Measurements from ENCODE around the gene TTLL6.
"Not testable (repeated sequence)": the region's sequence is repeated elsewhere in the genome, so short reads cannot be mapped to it uniquely, and the experiment has no call there.

Gene TTLL6

DNA sequence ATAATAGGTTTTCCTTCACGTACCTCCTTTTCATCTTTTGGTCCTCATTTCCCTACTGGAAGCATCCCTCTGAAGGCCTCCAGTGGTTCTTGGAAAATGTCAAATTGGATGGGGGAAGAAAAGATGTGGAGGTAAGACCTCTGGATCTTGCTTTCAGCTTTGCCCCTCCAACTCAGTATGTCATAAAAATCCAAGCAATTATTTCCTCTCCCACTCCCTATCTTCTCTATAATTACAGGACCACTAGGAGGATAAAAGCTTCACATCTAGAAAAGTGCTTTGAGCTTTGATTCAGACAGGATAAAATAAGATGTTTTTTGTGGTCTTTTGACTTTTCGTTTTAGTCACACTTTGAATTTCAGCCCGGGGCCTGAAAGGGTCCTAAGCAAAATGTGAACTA is 1.7 kb downstream of the TTLL6 start:
- DNase-seq (ENCODE audit: low read depth) = no peak

DNA sequence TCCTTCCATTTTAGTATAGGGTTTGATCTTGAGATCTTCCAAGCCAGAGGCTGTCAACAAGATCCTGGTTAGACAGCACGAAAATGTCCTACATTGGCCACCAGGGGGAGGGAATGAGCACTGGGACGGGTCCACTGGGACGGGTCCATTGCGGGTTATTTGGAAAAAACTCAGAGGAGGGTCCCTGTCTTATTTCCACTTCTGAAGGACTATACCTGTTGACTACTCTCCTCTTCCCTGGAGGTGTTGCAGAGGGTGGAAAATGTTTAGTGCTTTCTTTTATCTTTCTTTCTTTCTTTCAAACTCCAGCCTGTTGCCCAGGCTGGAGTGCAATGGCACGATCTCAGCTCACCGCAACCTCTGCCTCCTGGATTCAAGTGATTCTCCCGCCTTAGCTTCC is 2.5 kb downstream of the TTLL6 start:
- DNase-seq (ENCODE audit: low read depth) = peak; percentile 21

DNA sequence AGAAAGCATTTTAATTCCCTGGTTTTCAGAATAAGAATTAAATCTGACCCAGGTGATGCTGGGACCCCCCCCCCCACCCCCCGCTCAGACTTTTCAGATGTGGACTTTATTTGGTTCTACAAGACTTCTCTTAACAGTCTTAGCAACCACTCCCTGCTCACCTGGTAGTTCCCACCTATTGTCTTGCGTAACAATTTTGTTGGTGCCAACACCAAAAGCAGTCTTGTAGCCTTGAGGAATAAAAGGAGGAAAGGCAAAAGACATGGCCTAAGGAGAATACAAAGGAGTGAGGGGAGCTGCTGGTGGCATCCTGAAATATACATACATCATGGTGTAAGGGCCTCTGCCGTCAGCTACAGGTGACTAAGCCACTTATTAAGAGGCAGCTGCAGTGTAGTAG is 5.0 kb downstream of the TTLL6 start:
- DNase-seq (ENCODE audit: low read depth) = no peak

DNA sequence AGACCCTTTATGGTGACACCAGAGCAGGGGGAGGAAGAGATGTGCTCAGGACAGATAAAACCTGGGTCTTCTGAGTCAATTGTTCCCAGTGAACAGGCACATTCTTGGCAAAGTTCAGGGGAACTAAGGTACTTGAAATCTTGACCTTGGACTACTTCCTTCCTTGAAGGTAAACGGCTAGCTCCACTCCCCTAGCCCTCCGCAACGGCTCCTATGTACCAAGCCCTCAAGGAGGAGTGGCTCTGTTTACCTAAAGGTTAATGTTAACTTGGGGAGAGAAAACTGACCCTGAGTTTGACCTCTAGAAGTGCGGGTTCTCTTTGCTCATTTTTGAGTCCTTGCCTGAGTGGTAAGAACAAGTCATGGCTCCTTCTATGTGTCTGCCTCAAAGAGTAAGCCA is 7.8 kb downstream of the TTLL6 start:
- no peak for DNase-seq (ENCODE audit: low read depth)

DNA sequence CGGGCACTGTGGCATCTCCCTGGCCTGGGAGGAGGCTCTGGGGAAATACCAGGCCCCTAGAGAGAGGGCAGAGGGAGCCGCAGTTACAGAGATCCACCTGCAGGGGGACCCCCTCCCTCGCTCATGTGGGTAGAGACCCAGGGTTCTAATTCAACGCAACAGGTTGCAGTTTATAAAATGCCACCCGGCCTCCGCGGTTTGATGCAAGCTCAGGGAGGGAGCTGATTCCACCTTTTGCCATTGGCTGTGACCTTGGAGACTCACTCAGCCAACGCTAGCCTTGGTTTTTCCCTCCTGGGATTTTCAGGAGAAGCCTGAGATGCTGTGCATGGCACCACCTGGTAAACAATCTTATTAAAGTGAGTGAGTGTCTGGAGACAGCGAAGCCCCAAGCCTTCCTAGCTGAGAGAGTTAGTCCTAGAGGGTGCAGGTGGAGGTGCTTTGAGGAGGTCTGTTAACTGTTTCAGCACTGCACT is 12.1 kb downstream of the TTLL6 start:
- peak; percentile 10 for DNase-seq (ENCODE audit: low read depth)

DNA sequence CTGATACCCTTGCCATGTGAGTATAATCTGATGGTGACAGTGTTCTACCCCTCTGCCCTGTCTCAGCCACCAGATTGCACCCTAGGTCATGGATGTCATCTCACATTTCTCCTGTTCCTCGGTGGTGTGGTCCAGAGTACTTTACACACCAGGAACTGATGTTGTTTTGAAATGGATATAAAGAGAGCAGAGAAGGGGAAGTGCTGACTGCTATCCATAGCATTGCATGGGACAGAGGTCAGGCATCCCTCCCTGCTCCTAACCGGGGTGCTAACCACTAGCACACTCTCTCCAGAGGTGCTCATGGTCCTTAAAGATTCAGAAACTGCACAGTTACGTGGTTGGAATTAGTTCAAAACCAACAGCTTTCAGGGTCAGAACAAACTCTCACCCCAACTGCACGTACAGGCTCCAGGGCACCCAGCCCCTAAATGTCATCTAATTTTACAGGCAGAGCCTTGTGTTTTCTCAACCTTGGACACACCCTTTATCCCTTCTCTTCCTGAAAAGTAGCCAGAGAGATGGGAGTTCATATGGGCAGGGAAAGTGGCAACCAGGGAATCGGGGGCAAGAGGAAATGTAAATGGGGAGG is 16.3 kb downstream of the TTLL6 start:
- DNase-seq (ENCODE audit: low read depth) = no peak

DNA sequence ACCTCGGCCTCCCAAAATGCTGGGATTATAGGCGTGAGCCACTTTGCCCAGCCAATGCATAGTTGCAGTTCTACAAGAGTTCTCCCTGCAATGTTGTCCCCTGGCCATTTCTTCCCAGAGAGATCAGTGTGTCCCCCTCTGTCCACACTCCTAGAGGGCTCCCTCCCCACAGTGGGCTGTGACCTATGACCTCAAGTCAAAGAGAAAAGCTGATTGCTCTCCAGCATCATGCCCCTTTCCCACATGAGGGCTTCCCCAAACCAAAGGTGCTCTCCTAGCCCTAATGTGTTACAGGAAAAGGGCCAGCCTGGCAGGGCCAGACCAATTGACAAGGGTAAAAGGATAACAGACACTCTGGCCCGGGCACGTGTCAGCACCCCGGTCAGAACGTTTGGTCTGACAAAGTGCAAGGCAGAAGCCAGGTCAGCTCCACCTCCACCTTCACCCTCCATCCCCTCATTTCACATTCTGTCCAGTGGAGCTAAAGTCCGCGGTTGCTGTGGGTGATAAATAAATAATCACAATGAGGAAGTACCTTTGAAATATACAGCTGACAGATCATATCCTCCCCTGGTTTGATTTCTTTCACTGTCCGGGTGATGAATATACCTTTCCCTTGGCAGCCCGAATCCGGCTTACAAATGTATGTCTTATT is 17.8 kb downstream of the TTLL6 start:
- DNase-seq (ENCODE audit: low read depth) = no peak

DNA sequence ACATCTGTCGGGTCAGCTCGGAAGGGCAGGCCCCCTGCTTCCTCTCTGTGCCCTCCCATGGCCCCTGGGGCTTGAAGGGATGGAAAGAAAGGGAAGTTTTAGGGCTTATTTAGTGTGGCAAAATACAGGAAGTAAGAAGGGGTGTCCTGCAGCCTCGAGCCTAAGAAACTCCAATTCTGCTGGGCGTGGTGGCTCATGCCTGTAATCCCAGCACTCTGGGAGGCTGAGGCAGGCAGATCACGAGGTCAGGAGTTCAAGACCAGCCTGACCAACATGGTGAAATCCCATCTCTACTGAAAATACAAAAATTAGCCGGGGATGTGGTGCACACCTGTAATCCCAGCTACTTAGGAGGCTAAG is 20.9 kb downstream of the TTLL6 start:
- not testable (repeated sequence) for DNase-seq (ENCODE audit: low read depth)

DNA sequence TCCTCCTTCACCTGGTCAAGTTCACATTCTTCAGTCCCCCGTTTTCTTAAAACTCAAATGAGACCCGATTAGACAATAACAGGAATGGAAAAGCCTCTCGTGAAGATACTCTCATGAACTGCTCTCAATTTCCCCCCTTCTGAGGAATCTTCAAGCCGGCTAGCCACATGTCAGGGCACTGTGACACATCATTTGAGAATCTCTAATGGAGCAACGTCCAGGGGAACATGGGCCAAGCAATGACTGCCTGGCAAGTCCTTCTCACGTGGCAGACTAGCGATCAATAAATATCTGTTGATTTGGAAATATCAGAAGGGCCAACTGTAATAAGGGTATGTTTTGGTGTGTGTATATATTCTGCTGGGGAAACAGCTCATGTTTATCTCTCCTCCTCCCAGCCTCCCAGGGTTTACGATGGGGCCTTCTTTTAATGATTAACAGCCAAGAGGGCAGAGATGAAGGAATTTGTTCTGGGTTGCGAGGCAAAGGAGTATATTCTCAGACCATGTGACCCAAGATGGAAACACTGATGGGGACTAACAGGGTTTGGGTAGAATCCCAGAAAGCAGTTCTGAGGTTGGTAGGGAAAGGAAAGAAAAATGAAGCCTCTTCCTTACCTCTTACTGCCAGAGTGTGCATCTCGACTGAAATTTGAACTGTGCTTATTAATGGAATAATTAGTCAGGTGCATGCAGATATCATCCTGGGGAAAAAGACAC is 21.4 kb downstream of the TTLL6 start:
- peak; percentile 77 for DNase-seq (ENCODE audit: low read depth)

DNA sequence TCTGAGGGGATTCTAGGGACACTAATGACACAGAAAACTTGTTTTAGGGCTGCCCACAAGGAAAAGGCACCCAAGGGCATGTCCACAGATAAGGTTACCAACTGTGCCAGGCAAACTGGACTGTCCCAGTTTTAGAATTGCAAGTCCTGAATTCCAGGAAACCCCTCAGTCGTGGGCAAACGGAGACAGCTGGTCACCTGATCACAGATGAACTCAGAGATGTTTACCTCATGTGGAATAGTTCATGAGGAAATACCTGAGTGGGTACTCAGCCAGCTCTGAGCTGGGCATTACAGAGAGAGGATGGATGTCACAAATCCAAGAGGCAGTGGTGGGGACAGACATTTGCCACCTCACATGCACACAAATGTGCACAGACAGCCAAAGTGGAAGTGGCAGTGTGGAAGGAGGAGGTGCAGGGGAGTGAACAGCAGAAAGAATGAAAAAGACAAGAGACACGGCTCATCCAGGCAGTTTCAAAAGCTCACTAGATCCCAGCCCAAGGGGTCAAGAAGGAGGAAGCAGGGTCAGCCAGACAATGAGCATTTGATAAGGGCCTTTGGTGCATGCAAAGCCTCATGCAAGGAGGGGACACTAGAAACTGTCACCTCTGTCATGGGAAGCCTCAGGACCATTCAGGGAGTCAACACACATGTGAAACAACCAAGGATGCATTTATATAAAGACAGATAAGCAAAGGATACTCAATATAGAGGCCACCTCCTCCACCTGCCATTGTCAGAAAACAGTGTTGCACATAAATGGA is 24.8 kb downstream of the TTLL6 start:
- no peak for DNase-seq (ENCODE audit: low read depth)

DNA sequence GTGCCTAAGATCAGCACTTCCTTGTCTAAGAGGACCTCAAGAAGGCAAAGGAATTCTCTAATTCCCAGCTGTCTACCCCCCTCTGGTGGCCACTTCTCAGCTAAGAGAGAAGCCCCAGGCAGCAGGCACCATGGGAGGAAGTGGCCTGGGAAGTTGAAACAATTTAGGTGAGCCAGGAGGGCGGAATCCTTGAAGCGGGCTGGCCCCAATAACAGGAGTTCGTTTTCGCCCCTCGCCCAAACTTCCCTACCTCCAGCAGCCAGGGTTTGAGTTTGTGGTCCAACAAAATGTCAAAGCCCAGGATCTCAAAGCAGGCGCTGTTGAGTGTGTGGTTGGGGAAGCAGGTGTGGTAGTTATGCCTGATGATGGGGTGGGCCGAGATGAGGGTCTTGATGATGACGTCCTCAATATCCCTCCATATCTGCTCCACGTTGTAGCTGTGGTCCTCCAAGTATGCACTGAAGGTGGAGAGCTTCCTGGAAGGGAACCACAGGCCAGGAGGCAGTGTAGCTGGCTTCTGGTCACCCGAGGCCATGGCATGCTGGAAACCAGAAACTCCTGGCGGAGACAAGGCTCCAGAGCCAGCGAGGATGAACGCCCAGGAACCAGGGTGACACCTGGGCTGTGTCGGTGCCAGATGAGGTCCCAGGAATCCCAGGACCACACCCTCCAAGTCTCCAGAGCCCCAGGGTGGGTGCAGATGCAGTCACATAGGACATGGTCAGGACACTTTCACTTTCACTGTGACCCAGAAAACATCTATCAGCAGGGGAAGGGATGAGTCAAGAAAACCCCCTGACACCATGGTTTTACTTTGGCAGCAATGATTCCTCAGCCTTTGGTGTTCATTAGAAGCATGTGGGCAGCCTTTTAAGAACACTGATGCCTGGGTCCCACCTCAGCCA is 25.6 kb downstream of the TTLL6 start:
- peak; percentile 71 for DNase-seq (ENCODE audit: low read depth)

DNA sequence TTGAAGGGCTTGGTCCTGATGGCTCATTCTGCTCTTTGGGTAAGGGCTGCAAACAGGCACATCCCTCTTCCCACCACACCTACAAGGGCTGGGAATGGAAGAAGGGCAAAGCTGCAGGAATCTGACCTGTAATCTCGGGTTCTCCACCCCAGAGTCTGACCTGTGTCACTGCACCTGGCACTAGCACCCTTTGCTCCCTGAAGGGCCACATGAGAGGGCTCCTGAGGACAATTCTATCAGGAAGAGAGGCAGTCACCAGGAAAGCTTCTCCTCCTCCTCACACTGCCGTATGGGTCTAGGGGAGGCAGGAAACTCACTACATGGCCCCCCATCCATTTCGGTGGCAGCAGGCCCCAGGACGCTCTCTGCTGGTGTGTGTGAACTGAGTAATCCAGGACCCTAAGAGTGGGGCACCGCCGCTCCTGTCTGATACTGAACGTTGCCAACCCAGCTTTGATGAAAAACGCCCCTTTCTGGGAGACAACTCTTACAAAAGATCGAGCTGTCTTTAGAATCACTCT is 26.4 kb downstream of the TTLL6 start:
- no peak for DNase-seq (ENCODE audit: low read depth)

DNA sequence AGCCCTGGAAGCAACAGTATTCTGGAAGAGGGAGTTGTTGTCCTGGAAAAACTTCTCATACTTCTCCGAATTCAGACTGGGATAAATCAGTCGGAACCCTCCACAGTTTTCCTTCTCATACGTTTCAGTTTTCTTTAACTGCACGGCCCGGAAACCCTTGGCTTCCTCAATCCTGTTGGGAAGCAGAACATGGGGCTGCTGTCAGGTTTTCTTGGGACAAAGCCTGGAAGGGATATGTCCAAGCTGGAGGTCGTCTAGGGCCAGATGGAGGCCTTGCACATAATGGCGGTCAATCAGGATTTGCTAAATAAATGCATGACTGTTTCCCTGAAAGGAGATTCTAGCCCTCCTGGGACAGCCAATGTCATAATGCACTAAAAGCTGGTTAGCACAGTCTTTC is 29.2 kb downstream of the TTLL6 start:
- DNase-seq (ENCODE audit: low read depth) = no peak

DNA sequence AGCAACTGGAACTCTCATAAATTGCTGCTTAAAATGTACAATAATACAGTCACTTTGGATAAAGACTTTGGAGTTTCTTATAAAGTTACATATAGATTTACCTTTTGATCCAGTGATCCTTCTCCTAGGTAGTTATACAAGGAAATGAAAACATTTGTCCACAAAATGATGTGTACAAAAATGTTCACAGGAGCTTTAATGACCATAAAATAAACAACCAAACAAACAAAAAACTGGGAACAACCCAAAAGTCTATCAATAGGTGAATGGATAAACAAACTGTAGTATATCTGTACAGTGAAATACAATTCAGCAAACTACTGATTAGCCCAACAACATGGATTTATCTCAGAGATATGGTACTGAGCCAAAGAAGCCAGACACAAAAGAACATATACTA is 37.6 kb downstream of the TTLL6 start:
- DNase-seq (ENCODE audit: low read depth) = no peak

DNA sequence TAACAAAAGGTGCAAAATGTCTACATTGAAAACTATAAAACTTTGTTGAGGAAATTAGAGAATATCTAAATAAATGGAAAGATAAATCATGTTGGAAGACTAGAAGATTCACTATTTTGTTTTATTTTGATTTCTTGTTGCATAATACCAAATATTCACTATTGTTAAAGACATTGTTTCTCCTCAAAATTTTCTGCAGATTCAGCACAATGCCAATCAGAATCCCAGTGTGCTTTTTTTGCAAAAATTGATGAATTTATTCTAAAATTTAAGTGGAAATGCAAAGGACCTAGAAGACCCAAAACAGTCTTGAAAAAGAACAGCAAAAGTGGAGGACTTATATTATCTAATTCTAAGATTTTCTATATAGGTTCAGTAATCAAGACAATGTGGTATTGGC is 40.4 kb downstream of the TTLL6 start:
- DNase-seq (ENCODE audit: low read depth) = no peak

DNA sequence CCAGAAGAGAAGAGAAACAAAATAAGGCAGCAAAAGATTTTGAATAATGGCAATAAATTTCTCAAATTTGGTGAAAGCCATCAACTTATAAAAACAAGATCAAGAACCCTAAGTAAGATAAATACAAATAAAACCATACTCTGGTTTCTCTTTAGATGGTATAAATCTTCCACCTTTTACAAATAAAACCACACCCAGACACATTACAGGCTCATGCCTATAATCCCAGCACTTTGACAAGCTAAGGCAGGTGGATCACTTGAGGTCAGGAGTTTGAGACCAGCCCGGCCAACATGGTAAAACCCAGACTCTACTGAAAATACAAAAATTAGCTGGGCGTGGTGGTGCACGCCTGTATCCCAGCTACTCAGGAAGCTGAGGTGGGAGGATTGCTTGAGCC is 43.8 kb downstream of the TTLL6 start:
- no peak for DNase-seq (ENCODE audit: low read depth)

DNA sequence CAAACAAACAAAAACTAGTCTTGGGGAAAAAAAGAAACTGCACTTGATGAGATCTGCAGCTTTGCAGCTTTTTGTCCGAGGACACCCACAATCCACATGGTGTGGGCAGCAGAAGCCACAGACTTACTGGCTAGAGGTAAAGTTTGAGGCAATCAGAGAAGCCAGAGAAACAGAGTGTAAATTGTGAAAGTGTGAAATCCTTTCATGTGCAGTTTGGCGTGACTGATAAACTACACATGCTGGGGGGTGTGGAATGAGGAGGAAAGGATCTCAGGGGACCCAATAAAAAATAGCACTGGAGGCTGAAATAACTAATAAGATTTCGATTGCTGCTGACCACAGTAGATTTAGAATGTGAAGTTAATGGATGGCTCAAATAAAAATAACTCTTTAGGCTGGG is 46.1 kb downstream of the TTLL6 start:
- no peak for DNase-seq (ENCODE audit: low read depth)

DNA sequence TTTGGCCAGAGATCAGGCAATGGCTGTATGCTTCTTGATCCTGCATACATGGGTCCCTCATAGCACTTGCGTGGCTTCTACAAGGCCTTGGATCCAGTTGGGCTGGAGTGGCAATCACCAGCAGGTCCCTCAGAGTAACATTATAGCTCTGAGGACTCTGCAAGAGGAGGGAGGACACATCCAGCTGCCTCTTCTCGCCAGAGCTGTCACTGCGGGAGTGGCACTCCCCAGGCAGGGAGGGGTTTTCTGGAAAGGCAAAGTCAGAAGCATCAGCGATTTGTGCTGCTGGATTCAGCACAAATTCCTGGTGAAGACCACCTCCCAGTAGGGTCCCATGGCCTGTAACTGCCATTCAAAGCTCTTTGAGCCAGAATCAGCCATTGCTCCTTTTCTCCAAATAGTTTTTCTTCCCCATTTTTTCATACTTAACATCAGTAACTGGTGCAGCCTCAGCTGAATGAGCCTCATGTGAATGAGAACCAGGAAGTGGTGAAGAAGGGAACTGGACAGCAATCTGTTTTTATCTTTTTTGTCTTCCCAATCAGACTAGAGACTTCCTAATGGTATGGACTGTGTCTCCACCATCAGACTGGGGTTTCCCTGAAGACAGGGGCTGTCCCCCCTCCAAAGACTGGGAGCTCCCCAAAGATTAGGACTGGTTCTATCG is 47.9 kb downstream of the TTLL6 start:
- DNase-seq (ENCODE audit: low read depth) = no peak

DNA sequence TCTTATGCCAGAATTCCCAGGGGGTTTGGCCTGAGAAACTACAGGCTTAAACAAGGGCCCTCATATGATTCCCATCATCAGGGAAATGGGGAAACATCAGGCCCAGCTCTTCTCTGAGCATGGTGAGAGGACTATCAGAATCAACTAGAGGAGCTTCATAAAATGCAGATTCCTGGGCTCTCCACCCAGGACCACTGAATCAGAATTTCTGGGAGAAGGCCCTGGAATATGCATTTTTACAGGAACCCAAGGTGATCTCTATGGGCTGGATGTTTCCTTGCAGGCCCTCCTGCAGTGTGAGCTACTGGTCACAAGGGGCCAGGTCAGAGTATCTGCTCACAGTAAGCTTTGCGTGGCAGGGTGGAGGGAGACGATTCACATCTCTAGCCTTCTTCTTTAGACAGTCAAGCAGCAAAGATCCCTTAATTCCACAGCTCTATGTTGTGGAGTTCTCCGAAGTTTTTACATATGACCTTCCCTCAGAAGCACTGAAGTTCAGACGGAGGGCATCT is 49.7 kb downstream of the TTLL6 start:
- DNase-seq (ENCODE audit: low read depth) = no peak

DNA sequence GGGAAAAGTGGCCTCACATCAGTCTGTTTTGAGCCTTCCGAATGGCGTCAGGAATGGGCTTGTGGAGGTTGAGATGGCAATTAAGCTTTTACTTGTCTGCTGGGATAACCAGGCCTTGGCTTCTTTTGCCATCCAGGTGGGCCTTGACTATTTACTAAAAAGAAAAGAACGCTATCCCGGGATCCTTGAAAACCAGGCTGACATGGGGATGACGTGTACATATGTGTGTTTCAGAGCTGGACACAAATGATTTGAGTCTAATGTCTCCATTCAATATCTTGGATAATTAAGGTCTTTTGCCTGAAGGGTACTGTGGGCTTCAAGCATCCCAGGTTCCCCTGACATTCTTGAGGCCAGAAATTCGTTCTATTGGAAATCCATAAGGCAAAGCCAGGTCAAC is 55.9 kb downstream of the TTLL6 start:
- DNase-seq (ENCODE audit: low read depth) = no peak

DNA sequence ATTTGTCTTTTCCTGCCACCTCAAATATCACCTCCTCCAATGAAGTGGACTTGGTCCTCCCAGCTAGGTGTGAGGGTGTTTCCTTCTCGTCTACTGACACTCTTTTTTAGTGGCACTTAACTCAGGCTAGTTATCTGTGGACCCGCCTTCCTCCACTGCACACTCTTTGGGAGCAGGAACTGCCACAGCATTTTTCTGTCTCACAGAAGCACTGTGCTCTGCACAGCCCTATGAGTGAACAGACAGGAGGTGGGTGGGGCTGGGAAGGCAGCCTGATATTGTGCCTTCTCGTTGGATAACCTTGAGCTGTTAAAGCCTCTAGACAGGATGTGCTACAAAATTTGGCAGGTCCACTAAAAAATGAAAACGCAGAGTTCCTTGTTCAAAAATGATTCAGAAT is 56.6 kb downstream of the TTLL6 start:
- DNase-seq (ENCODE audit: low read depth) = no peak
